Cardiac muscle cell (in vitro differentiated cells and primary cell): ENCODE results near the gene RALA. TPM values are rescaled to one million over a fixed set of nuclear protein-coding genes. Genes with fewer than 3 reads are reported as not detected.

Experiments used
- DNase-seq, 2 donors: peaks; one replicate each; pipeline versions ENCODE4 v3.0.0 to v3.0.0-alpha.2; 2010 to 2017; ENCODE audit warnings: low read depth in 1 of 2, low spot score in 1 of 2
- H3K27ac ChIP-seq: fragments of 200-600 bp; sonication (generic); 2 replicates; pipeline ENCODE4 v1.5.1; 2016
- H3K27me3 ChIP-seq: fragments of 200-600 bp; sonication (generic); 2 replicates; pipeline ENCODE4 v1.6.0; 2016; ENCODE audit warnings: control low read depth
- H3K36me3 ChIP-seq: fragments of 200-600 bp; sonication (generic); 2 replicates; pipeline ENCODE4 v1.5.1; 2016; ENCODE audit warnings: control low read depth
- H3K4me1 ChIP-seq: fragments of 200-600 bp; sonication (generic); 2 replicates; pipeline ENCODE4 v1.8.1; 2017; ENCODE audit warnings: low read depth, mild to moderate bottlenecking, mixed run types
- H3K4me3 ChIP-seq: fragments of 200-600 bp; sonication (generic); 2 replicates; pipeline ENCODE4 v1.5.1; 2016; ENCODE audit warnings: mild to moderate bottlenecking
- H3K9me3 ChIP-seq: fragments of 200-600 bp; sonication (generic); 2 replicates; pipeline ENCODE4 v1.5.1; 2017; ENCODE audit warnings: low read depth, mild to moderate bottlenecking, control low read depth
- CTCF ChIP-seq: IDR thresholded peaks from 2 replicates; pipeline ENCODE4 v1.5.1; 2012; ENCODE audit warnings: low read depth, mild to moderate bottlenecking, low read length
- polyA plus RNA-seq: library from polyadenylated mRNA; unstranded; fragments of >200 nt; fragmentation: Nextera tagmentation; extraction: Ambion mirVana; gene quantifications from 2 replicates; pipeline ENCODE4 v1.2.1, GENCODE V29; 2016
- total RNA-seq: library from RNA; depleted of rRNA; stranded (reverse); fragments of >200 nt; gene quantifications from 2 replicates; pipeline ENCODE4 v1.2.3, GENCODE V29; 2016

Gene RALA
- total and polyA plus RNA-seq, 2 experiments from 2014 or later: 7.3 to 44.4 TPM

- TF ChIP-seq CTCF: no peak
- H3K27ac ChIP-seq: peak overlapping the region; percentile 8
- no peaks in the 10 kb centered on the region for H3K4me1 ChIP-seq
- DNase-seq: peak in 1 of 2 donors; percentile 25
- H3K36me3 ChIP-seq: no peaks in the 10 kb centered on the region
- no peak overlapping the region for H3K4me3 ChIP-seq
- H3K9me3 ChIP-seq: no peaks in the 10 kb centered on the region
- H3K27me3 ChIP-seq: no peaks in the 10 kb centered on the region
Measured at GRCh38 chr7:39754326-39755120, 131.2 kb downstream of the RALA start.

- Histone ChIP-seq H3K4me1 (no peaks in the 10 kb centered on the region), H3K36me3 (no peaks in the 10 kb centered on the region), H3K4me3 (no peak overlapping the region), H3K9me3 (no peaks in the 10 kb centered on the region), H3K27ac (no peak overlapping the region), H3K27me3 (no peaks in the 10 kb centered on the region)
- DNase-seq: no peak
- no peak for TF ChIP-seq CTCF
Measured at GRCh38 chr7:39757604-39758003, 134.2 kb downstream of the RALA start.

Other genes starting within 250 kb of the RALA start
- gene YAE1, start 57.2 kb upstream of the RALA start, total RNA-seq: 29.5 and 33.7 TPM in 2 replicates
- 44.3 and 50.6 TPM in 2 replicates for gene YAE1, start 57.2 kb upstream of the RALA start, polyA plus RNA-seq